ENCODE measurements around the gene WARS2.

GRCh38 chr1:119184972-119185371 lies 44.5 kb upstream of the WARS2 start:
- TF ChIP-seq CTCF (IDR thresholded peaks at IDR 0.05) (no peak), ZFX (IDR thresholded peaks at IDR 0.05; ENCODE audit: borderline replicate concordance) (no peak)
